ENCODE results near the gene MATN1. TPM values are rescaled to one million over a fixed set of nuclear protein-coding genes. Genes with fewer than 3 reads are reported as not detected.

The MATN1 gene
- total and polyA plus RNA-seq, 2 of the 4 experiments (the other 2 are of a cell fraction) = 0.27 TPM; not detected in 1

GRCh38 chr1:30679201-30679975 lies 44.0 kb downstream of the MATN1 start:
- no TSS peak for BruUV-seq (replicated peaks)
- no peak overlapping the region for H2AK5ac ChIP-seq (ENCODE audit: low read depth, low read length)
- no peak overlapping the region for H3K18ac ChIP-seq (ENCODE audit: low read depth, low read length)
- no peak overlapping the region for H2BK5ac ChIP-seq (ENCODE audit: low read depth, low read length, poor library complexity, severe bottlenecking)
- peaks cover under 1% of the 10 kb centered on the region; the same call in 1 of the 2 replicates for H3K9me3 ChIP-seq (ENCODE audit: control insufficient read depth, insufficient read depth, low read length)
- H3K36me3 ChIP-seq (ENCODE audit: control insufficient read depth, insufficient read depth, low read length) = no peaks in the 10 kb centered on the region
- H4K8ac ChIP-seq (ENCODE audit: low read depth in 2 of 2, low read length in 2 of 2) = no peak overlapping the region
- H4K91ac ChIP-seq (ENCODE audit: insufficient read depth, low read depth, low read length) = no peak overlapping the region
- no peak overlapping the region for H3K14ac ChIP-seq (replicated peaks; ENCODE audit: low read depth, low read length)
- H2AFZ ChIP-seq (replicated peaks; ENCODE audit: low read length, poor library complexity) = no peak overlapping the region
- no peak for TF ChIP-seq RFX5 (IDR thresholded peaks at IDR 0.05; ENCODE audit: low read depth, low read length)
- no peak for TF ChIP-seq MAFK (IDR thresholded peaks at IDR 0.05; ENCODE audit: low read depth, low read length)
- no peak for TF ChIP-seq CTCF (conservative IDR thresholded peaks at IDR 0.05; ENCODE audit: low read depth, low read length)
- no peak for TF ChIP-seq USF2 (IDR thresholded peaks at IDR 0.05; ENCODE audit: low read depth, low read length)
- TF ChIP-seq RCOR1 (IDR thresholded peaks at IDR 0.05; ENCODE audit: insufficient replicate concordance, low read length) = no peak
- TF ChIP-seq FOS (IDR thresholded peaks at IDR 0.05; ENCODE audit: low read depth, low read length) = no peak
- no peak for TF ChIP-seq CHD1 (IDR thresholded peaks at IDR 0.05; ENCODE audit: low read depth, low read length)
- no peak overlapping the region for H3K9ac ChIP-seq (ENCODE audit: low read depth, low read length)
- no peak overlapping the region for H2BK120ac ChIP-seq (ENCODE audit: low read depth, low read length)
- no peaks in the 10 kb centered on the region for H3K4me1 ChIP-seq (ENCODE audit: control insufficient read depth, insufficient read depth, low read length)
- H3K27ac ChIP-seq (ENCODE audit: insufficient read depth, low read length) = no peak overlapping the region
- WGBS, 2 experiments (ENCODE audit: extremely low coverage in 2 of 2, insufficient read length in 1 of 2) = no CpG with 5 or more reads among the region's 2 CpGs
- no peaks in the 10 kb centered on the region for H3K9me1 ChIP-seq (ENCODE audit: insufficient read depth, low read length)
- no peak overlapping the region for H3K4ac ChIP-seq (ENCODE audit: low read depth, low read length)
- no peak overlapping the region for H4K5ac ChIP-seq (ENCODE audit: low read depth, low read length)
- no peak overlapping the region for H2BK15ac ChIP-seq (ENCODE audit: low read depth, low read length)
- H3K4me2 ChIP-seq (ENCODE audit: low read depth, low read length) = no peak overlapping the region
- H4K20me1 ChIP-seq (ENCODE audit: insufficient read depth, low read length) = no peaks in the 10 kb centered on the region
- in situ Hi-C loops (cut with MboI; ENCODE audit: low sequenced_read_pairs) (no loop called here), intact Hi-C loops (cut with micrococcal nuclease) (no loop called here), dilution Hi-C loops (cut with HindIII; ENCODE audit: low sequenced_read_pairs, unreplicated experiment) (no loop called here)
- no peak overlapping the region for H3K4me3 ChIP-seq (ENCODE audit: insufficient read depth, low read depth, low read length)
- no peak overlapping the region for H2AK9ac ChIP-seq (replicated peaks; ENCODE audit: low read depth, low read length, poor library complexity)
- no peak overlapping the region for H2BK20ac ChIP-seq (ENCODE audit: low read depth, low read length)
- CTCF ChIA-PET = no interaction called here
- POLR2A ChIA-PET (ENCODE audit: unreplicated experiment) = no interaction called here
- H3K56ac ChIP-seq (ENCODE audit: extremely low read depth, insufficient read depth, low read length) = no peak overlapping the region
- DNase-seq (no peak), ATAC-seq (ENCODE audit: low read depth) (no peak)
- peaks cover 22% of the 10 kb centered on the region for H3K27me3 ChIP-seq (ENCODE audit: control insufficient read depth, insufficient read depth, low read length)
- no peaks in the 10 kb centered on the region for H3K79me1 ChIP-seq (ENCODE audit: low read depth in 1 of 2, low read length in 2 of 2)
- H3K23ac ChIP-seq (ENCODE audit: low read depth, low read length) = no peak overlapping the region

Data from IMR-90 (cell line).